Activated effector memory CD4-positive, alpha-beta T cell treated with anti-CD3 and anti-CD28 coated beads, Interleukin-2, amount 50 U/mL, for 16 hours (primary cell): ENCODE measurements around the gene DDR1.
"Not testable (repeated sequence)": the region's sequence is repeated elsewhere in the genome, so short reads cannot be mapped to it uniquely, and the experiment has no call there.

ENCODE experiments used
- DNase-seq: peaks from one replicate; pipeline ENCODE4 v3.0.0-alpha.2; 2020

Gene DDR1

DNA sequence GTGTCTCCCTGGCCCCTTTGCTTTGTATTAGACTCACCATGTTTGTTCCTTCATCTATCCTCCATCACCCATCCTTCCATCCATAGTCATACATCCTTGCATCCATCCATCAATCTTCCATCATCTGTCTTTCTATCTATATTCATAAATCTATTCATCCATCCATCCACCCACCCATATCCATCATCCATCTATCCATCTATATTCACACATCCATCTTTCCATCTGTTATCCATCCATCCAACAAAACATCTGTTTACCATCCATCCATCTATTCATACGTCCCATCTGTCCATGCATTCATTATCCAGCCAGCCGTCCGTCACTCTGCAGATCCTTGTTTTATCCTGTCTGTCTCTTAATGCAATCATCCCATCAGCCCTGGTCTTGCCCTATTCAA, 10.6 kb downstream of the DDR1 start:
- DNase-seq = no peak

DNA sequence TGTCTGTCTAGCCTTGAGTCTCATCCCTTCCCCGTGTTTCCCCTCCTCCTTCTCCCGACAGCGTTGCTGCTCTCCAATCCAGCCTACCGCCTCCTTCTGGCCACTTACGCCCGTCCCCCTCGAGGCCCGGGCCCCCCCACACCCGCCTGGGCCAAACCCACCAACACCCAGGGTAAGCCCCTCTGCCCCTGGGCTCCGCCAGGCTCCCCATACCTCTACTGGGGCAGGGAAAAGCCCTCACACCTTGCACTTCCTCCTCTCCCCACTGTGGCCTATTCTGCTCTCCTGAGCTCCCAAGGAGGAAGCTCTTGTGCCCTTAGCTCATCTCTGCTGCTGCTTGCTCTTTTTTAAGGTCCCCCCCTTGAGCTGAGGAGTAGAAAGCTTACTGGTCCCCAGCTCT, 11.0 kb downstream of the DDR1 start:
- DNase-seq = no peak

DNA sequence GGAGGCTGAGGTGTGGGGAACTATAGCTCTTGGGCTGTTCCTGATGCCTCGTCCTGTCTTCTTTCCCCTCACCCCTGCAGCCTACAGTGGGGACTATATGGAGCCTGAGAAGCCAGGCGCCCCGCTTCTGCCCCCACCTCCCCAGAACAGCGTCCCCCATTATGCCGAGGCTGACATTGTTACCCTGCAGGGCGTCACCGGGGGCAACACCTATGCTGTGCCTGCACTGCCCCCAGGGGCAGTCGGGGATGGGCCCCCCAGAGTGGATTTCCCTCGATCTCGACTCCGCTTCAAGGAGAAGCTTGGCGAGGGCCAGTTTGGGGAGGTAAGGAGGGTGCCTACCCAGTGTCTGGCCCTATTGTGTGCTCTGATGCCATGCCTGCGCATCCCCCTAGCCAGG, 12.2 kb downstream of the DDR1 start:
- no peak for DNase-seq

DNA sequence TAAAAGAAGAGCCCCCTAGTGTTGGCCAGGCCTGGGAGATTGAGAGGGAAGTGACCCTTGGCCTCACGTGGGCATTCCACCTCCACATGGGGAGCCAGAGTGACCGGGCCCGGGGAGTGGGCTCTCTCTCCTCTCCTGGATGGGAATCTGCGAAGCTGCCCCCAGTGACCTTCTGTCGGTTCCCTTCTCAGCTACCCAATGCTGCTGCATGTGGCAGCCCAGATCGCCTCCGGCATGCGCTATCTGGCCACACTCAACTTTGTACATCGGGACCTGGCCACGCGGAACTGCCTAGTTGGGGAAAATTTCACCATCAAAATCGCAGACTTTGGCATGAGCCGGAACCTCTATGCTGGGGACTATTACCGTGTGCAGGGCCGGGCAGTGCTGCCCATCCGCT, 13.6 kb downstream of the DDR1 start:
- DNase-seq = no peak

DNA sequence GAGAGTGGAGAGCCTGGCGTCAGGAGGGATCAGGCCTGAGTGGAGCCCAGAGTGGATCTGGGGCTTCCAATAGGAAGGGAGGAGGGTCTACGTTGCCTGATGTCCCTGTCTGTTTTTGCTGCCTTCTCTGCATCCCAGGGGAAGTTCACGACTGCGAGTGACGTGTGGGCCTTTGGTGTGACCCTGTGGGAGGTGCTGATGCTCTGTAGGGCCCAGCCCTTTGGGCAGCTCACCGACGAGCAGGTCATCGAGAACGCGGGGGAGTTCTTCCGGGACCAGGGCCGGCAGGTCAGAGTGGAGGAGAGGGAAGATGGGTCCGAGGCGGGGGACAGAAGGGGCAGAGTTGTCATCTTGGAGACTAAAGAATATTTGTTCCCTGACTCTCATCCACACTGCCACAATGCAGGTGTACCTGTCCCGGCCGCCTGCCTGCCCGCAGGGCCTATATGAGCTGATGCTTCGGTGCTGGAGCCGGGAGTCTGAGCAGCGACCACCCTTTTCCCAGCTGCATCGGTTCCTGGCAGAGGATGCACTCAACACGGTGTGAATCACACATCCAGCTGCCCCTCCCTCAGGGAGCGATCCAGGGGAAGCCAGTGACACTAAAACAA, 14.5 kb downstream of the DDR1 start:
- DNase-seq = no peak

DNA sequence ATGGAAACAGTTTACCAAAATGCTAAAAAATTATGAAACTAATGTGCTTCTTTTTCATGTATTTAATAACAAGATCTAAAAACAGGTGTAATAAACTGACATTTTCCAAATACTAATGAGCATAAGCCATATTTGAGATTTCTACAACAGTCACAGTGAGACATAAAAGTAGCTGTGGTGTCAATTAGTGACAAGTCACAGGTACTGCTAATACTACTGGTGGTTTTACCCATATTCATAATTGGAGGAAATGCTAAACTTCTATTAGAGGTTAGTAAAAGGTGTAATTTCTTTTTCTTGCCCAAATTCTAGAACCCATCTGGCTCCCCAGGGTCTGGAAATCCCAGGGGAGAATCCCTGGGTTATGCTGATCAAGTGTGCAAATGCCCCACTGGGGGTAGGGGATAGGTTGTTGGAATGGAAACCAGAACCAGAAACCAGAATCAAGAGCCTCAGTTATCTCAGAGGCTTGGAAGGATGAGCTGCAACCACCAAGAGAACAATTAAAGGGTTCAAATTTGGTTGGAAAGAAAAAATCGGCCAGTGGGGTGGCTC, 16.6 kb downstream of the DDR1 start:
- DNase-seq = no peak

DNA sequence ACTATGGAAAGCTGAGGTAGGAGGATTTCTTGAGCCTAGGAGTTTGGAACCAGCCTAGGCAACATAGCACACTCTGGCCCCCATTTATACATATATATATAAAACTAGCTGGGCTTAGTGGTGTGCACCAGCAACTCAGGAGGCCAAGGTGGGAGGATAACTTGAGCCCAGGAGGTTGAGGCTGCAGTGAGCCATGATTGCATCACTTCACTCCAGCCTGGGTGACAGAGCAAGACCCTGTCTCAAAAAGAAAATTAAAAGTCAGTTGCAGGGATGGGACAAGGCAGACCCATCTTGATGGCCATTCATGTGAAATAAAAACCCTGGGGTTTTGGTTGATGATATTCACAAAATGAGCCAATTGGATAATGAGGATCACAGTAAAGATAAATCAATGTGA, 17.1 kb downstream of the DDR1 start:
- no peak for DNase-seq

DNA sequence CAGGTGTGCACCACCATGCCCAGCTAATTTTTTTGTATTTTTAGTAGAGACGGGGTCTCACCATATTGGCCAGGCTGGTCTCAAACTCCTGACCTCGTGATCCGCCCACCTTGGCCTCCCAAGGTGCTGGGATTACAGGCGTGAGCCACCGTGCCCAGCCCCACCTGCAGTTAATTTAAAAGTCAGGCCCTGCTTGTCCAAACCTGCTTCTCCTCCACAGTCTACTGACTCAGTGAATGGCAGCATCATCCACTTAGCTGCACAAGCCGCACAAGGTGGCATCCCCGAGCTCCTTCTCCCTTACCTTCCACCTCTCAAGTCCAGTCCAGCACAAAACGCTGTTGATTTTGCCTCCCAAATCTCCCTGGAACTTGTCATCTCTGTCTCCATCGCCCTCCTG, 17.9 kb downstream of the DDR1 start:
- DNase-seq = not testable (repeated sequence)

DNA sequence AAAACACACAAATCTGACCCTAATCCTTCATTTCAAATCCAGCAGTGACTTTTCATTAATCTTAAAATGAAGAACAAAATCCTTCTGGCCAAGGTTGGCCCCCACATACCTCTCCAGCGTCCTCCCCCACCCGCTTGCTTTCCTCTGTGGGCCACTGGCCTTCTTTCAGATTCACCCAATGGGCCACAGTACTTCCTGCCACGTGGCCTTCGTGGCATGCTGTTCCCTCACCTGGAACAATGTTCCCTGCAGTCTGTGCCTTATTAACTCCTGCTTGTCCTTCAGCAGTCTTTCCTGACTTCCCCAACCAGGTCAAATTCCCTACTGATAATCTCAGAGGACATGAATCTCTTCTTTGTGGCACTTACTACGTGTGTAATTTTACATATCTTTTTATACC, 18.4 kb downstream of the DDR1 start:
- DNase-seq = no peak

DNA sequence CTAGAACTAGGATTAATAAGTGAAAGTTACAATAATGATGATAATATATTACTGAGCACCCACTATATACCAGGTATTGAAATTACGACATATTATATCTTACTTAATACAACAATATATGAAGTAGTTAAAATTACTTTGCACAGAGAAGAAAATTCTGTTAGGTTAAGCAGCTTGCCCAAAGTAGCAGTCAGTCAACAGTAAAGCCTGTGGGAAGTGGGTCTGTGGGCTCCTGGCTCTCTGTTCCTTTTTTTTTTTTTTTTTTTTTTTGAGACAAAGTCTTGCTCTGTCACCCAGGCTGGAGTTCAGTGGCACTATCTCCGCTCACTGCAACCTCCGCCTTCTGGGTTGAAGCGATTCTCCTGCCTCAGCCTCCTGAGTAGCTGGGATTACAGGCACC, 18.9 kb downstream of the DDR1 start:
- no peak for DNase-seq

DNA sequence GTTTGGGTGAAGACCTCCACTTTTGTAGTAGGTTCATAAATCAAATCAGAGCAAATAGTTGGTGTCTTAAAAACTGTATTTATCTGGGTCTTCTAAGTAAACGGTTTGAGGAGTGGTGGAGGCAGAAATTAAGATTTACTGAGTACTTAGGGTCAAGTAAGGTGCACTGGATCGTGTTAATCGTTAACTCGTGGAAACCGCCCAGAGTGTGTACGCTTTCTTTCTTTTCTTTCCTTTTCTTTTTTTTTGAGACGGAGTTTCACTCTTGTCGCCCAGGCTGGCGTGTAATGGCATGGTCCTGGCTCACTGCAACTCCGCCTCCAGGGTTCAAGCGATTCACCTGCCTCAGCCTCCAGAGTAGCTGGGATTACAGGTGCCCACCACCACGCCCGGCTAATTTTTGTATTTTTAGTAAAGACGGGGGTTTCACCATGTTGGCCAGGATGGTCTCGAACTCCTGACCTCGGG, 23.0 kb downstream of the DDR1 start:
- DNase-seq = not testable (repeated sequence)

DNA sequence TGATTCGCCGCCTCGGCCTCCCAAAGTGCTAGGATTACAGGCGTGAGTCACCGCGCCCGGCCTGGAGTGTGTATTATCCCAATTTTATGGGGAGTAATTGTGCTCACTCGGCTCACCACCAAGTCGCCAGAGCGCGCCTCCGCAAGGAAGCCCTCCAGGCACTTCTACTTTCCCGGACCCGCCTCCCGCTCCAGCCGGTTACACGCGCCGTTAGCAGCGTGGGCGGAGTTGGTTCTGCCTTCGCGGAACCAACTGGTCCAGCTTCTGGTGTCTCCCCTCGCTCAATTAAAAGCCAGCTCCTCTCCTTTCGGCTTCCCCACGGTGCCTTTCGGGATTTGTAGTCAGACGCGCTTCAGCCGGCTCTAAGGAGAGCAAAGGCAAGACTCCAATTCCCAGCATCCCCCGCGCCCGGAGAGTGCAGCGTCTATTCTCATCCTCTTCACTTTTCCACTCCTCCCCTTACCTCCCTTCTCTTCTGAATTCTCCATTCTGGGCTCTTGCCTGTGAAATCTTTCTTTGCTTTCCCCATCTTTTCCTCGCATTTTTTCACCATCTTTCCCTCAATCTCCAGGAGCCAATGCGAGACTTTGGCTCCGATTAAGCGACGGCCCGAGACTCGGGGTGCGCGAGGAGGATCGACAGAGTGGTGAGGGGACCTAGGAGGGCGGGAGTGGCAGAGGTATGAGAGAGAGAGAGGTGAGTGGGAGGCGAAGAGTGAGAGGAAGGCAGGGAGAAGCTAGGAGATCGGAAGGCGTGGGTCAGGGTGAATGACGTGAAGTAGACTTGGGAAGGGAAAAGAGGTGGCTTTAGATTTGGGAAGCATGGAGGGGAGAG, 23.7 kb downstream of the DDR1 start, which contains the start of gene GTF2H4:
Gene GTF2H4, plus strand, starts transcription at position 450 of the 834 bp plus-strand sequence.
- DNase-seq = peak; percentile 98

DNA sequence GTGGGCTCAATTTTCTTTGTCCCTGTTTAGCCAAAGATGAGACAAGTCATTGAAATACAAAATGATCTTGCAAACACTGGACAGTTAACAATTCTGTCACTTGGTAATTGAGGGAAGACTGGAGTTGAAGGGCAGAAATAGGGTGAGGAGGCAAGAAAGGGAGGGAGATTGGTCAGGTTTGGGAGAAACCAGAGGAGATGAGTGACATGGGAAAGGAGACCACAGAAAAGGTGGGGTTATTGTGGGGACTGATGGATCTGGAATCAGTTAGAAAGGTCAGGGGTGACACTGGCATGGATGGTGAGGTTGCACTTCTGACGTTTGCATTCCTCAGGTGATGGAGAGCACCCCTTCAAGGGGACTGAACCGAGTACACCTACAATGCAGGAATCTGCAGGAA, 24.4 kb downstream of the DDR1 start:
- no peak for DNase-seq

DNA sequence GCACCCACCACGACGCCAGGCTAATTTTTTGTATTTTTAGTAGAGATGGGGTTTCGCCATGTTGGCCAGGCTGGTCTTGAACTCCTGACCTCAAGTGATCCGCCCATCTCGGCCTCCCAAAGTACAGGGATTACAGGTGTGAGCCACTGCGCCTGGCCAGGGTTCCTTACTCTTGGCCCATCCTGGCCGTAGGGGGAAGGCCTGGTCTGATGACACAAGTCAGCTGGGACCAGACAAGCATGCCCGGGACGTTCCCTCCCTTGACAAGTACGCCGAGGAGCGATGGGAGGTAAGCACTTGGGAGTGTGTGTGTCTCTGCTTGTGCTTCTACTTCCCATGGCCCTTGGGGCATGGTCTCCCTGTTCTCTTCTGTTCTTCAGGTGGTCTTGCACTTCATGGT, 26.2 kb downstream of the DDR1 start:
- not testable (repeated sequence) for DNase-seq

DNA sequence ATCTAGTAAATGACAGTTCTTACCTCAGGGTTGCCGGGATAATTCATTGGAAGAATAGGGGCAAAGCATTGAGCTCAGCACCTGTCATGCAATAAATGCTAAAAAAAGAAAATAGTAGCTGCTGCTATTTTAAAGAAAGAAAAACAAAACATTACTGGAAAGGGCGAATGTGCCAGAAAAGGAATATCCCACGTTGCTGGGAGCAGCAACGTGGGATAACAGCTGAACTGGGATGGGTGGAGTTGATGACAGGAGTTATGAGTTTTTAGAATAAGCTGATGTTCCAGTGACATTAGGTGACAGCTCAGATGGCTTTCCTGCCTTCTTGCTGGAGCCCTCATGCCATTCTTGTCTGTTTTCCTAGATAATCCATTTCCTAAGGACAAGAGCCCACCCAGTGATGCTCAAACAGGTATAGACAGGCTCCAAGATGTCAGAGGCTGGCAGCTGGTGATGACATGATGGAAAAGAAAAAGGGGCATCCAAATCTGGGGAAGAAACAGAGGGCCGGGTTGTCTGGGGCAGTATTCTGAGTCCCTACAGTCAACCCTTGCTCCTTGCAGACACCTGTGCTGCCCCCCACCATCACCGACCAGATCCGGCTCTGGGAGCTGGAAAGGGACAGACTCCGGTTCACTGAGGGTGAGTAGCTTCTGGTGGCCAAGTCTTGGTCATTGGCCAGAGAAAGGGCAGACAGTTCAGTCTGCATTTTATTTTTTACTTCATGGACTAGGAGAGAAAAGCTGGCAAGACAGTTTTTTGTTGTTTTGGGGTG, 28.6 kb downstream of the DDR1 start:
- DNase-seq = no peak

DNA sequence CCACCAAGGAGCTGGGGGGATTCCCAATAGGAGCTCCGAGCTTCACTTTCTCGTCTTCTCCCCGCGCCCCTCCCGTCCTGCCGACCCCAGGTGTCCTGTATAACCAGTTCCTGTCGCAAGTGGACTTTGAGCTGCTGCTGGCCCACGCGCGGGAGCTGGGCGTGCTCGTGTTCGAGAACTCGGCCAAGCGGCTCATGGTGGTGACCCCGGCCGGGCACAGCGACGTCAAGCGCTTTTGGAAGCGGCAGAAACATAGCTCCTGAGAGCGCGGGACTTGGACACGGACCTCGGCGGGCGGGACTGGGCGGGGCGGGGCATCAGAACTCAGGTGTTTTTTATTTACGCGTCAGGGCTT, 29.4 kb downstream of the DDR1 start:
- no peak for DNase-seq

DNA sequence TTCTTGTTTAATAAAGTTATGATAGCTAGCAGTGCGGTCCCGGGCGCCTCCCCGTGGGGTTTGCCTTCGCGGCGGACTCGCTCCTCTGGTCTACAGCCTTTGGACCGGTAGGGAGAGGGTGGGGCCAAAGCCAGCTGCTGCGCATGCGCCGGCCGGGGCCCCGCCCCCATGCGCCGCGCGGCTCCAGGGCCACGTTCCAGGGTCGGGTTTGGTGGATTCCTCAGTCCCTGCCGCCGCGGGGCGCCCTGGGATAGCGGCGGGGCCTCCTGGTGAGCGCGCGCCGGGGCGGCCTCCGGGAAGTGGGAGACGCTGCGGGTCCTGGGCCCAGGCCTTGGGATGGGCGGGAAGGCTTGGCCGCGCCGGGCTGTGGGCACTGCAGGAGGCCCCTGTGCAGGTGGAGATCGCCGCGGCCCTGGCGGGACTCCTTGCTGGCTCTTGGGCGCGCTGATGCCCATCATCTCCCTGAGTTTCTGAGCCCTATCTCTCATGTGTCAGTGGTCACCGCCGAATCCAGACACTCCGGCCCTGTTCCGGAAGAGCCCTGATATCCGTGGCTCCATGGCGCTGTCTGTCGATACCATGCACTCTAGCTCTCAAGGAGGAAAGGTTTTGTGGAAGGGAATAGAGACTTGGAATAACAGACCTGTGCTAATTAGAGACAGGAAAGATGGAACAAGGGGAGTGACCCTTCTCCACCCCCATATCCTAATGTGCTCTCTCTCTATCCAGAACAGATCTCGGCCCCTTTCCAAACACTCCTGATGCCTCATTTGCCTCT, 29.9 kb downstream of the DDR1 start, which contains the start of gene VARS2:
Gene VARS2, plus strand, starts transcription at position 163 of the 778 bp plus-strand sequence. Its CDS starts 599 bp downstream, at position 762.
- DNase-seq = peak; percentile 95

DNA sequence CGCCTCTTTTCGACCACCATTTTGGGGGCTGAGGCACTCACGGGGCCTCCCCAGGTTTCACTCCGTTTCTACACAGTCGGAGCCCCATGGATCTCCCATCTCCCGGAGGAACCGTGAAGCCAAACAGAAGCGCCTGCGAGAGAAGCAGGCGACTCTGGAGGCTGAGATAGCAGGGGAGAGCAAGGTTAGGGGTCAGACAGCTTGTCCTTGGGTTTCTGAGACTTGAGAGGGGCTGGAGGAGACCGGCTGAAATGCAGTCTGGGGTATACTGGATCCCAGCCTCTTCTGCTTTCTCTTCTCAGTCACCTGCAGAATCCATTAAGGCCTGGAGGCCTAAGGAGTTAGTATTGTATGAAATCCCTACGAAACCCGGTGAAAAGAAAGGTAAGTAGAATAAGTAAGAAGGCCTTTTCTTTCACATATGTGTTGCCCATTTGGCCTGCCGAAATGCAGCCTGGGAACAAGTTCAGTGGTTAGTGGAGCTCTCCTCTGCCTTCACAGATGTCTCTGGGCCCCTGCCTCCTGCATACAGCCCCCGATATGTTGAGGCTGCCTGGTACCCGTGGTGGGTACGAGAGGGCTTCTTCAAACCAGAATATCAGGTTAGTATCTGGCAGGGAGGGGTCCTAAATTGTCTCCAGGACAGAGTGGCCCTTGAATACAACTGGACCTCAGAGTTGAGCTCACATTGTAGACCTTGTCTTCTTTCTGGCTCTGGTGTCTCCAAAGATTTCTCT, 30.7 kb downstream of the DDR1 start:
- no peak for DNase-seq

DNA sequence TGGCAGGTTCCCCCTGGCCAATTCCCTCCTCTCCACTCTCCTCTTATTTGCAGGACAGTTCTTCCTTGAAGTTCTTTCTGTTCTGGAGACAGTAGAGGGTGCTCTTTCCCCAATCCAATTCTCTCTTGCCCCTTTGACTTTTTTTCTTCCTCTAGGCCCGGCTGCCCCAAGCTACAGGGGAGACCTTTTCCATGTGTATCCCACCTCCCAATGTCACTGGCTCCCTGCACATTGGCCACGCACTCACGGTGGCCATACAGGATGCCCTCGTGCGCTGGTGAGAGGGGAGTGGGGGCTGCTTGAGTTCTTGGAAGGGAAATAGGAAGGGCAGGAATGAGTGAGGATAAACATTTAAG, 31.2 kb downstream of the DDR1 start:
- DNase-seq = no peak

DNA sequence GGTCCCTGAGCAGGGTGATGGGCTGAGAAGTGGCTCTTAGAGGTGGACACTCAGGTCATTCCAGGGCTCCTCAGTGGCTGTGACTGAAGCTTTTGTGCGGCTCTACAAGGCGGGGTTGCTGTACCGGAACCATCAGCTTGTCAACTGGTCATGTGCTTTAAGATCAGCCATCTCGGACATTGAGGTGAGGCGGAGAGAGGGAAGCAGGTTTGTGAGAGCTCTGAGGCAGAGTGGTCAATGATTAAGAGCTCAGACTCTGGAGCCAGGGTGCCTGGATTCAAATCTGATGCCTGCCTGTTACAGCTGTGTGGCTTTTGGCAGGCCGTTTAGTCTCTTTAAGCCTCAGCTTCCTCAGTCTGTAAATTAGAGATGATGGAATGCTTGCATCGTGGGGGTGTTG, 32.7 kb downstream of the DDR1 start:
- no peak for DNase-seq

DNA sequence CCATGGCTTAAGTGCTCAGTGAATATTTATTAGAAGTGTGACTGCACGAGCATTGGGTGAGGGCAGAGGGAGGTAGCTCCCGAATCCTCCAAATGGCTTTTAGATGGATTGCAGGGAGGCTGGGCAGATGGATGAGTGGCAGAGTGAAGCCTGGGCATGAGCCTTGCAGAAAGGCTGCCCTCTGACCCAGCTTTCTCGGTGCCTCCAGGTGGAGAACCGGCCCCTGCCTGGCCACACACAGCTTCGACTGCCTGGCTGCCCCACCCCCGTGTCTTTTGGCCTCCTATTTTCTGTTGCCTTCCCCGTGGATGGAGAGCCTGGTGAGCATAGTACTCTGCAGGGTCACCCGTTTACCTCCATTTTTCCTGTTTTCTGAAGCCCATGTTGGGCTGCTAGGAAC, 33.2 kb downstream of the DDR1 start:
- DNase-seq = no peak

DNA sequence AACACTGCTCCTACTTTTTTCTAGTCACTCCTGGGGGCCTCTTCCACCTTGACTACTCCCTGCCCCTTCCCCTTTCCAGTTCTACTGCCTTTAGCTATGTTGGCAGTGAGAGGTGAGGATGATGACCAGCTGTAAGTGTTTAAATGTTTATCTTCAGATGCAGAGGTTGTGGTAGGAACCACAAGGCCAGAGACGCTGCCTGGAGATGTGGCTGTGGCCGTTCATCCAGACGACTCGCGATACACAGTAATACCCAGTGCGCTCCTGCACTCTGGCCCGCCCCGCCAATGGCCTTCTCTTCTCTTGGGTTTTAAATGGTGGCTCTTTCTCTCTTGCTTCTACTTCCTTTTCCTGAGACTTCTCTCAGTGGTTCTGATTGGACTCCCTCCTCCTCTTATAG, 34.4 kb downstream of the DDR1 start:
- DNase-seq = no peak
